Non-pigmented ciliary epithelial cell (primary cell): ENCODE results near the gene PREP.
"Not testable (repeated sequence)": the region's sequence is repeated elsewhere in the genome, so short reads cannot be mapped to it uniquely, and the experiment has no call there.

ENCODE experiments used
- DNase-seq: peaks from one replicate; pipeline ENCODE4 v3.0.0-alpha.2; 2010; ENCODE audit warnings: low read depth

Gene PREP

GRCh38 chr6:105263685-105264610, 138.9 kb downstream of the PREP start:
- DNase-seq, result no peak

- no peak for DNase-seq
Measured at GRCh38 chr6:105259913-105260889, 142.7 kb downstream of the PREP start.

GRCh38 chr6:105258816-105259215, 144.1 kb downstream of the PREP start:
- no peak for DNase-seq

- DNase-seq, result no peak
Measured at GRCh38 chr6:105257340-105257739, 145.5 kb downstream of the PREP start.

GRCh38 chr6:105256619-105257018, 146.3 kb downstream of the PREP start:
- no peak for DNase-seq

GRCh38 chr6:105253787-105254186, 149.1 kb downstream of the PREP start:
- DNase-seq, result no peak

- no peak for DNase-seq
Measured at GRCh38 chr6:105251689-105252088, 151.2 kb downstream of the PREP start.

- no peak for DNase-seq
Measured at GRCh38 chr6:105250533-105250932, 152.3 kb downstream of the PREP start.

GRCh38 chr6:105243487-105243886, 159.4 kb downstream of the PREP start:
- DNase-seq, result no peak

GRCh38 chr6:105235155-105235554, 167.7 kb downstream of the PREP start:
- DNase-seq, result no peak

- DNase-seq, result not testable (repeated sequence)
Measured at GRCh38 chr6:105231771-105232170, 171.1 kb downstream of the PREP start.
